Measurements from ENCODE around the gene BORCS5. TPM values are rescaled to one million over a fixed set of nuclear protein-coding genes. Genes with fewer than 3 reads are reported as not detected.

Gene BORCS5
- total RNA-seq, 1 donor from 2014 or later, result 4.0 TPM

DNA sequence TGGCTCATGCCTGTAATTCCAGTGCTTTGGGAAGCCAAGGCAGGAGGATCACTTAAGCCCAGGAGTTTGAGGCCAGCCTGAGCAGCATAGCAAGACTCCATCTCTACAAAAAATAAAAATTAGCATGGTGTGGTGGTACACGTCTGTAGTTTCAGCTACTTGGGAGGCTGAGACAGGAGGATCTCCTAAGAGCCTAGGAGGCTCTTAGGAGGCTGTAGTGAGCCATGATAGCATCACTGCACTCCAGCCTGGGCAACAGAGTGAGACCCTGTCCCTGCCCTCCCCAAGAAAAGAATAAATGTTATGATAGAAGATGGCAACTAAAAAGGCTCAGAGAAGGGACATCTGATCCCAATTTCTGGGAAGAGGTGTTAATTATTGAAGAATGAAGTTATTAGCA is 3.6 kb upstream of the BORCS5 start:
- no peak for DNase-seq (ENCODE audit: low read depth in 2 of 2)

DNA sequence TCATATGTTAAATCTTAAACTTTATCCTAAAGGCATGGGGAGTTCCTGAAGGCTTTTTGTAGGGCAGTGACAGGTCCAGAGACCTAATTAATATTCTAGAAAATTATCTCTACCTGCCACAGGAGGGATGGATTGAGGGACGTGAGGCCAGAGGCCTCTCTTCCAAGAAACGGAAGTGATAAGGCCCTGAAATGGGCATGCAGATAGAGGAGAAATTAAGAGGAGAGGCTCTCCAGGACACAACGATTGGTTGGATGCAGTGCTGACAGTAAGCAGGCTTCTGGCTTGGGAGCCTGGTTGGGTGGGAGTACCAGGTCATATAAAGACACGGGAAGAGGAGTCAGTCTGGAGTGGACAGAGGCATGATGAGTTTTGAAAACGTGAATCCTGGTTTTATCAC is 3.1 kb upstream of the BORCS5 start:
- no peak for DNase-seq (ENCODE audit: low read depth in 2 of 2)

DNA sequence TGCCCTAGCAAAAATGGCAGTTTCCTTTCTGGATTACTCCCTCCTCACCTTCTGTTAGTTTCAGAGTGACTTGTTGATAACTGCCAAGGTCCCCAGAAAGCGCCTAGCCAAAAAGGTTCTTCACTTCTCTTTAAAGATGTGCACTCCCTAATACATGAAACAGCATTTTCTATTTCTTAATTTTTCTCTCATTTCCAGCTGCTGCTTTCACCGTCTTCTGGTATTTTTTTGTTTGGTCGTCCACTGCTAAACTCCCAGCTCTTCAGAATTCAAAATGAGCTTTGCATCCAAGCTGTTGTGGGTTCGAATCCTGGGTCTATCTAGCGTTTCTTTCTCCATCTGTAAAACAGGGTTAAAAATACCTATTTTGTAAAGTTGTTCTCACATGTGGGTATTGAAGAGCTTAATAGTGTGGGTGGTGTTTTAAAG is 397 bp upstream of the BORCS5 start:
- no peak for DNase-seq (ENCODE audit: low read depth in 2 of 2)

DNA sequence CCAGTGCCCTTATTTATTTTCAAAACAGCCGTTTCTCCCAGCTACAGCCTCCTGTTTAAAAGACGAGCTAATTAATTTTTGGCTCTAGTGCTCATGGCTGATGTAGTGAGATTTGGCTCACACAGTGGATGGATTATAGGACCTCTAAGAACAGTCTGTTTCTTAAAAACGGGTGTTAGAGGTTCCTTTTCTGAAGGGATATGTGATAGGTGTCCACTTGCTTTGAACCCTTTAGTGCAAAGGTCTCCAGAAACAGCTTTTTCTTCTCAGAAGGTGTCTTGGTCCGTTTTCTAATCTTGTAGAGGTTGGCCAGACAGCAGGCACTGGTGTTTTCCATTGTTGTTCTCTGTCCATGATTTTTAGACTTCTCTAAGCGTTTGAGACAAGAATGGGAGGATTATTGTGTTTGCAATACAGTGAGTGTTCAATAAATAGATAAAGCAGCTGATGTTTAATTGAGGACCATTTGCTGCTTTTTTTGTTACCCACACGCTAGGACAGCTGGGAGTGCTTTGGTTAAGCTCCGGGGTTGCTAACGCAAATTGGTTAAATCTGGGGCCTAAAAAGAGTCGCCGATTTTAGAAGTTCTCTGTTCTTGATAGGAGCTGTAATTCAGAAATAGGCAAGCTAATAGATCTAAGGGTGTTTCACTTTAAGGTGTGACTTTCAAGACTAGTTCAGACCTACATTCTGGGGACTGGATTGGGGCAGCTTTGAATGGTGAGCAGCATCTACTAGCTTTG is 1.0 kb downstream of the BORCS5 start:
- DNase-seq (ENCODE audit: low read depth in 2 of 2), result peak in 1 of 2 donors; percentile 17

DNA sequence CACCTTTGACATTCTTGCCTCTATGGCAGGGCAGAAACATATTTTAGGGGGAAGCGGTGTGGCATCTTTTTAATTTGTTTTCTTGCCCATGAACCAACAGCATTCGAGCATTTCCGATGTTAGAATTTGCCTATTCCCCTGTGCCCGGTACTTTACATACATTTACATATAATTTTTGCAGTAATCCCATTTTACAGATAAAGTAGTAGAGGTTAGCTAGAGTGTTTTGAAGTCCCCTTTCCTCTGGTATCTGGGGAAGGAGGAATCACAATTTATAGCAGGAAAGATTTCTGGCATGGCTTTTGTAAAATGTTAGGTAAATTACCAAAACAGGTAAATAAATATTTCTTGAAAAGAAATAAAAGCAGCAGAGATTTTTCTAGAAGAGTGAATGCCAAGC is 1.6 kb downstream of the BORCS5 start:
- DNase-seq (ENCODE audit: low read depth in 2 of 2), result no peak

DNA sequence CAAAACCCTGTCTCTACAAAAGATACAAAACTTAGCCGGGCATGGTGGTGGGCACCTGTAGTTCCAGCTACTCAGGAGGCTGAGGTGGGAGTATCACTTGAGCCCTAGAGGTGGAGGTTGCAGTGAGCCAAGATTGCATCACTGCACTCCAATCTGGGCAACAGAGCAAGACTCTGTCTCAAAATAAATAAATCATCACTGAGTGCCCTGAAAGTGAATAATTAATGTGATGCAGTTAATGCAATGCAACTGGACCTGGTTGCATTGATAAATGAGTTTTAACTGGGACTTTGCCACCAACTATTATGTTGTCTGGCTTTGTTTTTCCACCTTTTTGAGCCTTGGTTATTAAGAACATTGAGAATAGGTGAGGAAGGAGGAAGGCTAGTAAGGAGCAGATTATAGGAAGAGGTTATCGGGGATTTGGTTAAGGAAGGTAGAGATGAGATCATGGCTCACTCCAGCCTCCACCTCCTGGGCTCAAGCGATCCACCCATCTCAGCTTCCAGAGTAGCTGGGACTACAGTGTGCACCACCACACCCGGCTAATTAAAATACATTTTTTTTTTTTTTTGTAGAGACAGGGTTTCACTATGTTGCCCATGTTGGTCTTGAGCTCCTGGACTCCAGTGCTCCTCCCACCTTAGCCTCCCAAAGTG is 8.0 kb downstream of the BORCS5 start:
- DNase-seq (ENCODE audit: low read depth in 2 of 2), result no peak

DNA sequence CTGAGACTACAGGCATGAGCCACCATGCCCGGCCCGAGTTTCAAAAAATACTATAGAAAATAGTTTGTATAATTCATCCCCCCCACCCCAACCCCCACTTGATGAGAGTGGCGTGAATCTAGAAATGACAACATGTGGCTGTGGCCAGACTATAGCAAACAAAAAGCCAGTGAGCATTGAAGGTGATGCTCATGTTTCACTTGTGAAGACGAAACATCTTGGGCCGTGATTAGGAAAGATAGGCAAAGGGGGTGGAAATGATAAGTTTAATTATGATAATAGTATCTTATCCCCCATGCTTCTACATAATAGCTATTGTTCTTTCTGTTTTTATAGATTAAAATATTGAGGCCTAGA is 8.5 kb downstream of the BORCS5 start:
- no peak for DNase-seq (ENCODE audit: low read depth in 2 of 2)

DNA sequence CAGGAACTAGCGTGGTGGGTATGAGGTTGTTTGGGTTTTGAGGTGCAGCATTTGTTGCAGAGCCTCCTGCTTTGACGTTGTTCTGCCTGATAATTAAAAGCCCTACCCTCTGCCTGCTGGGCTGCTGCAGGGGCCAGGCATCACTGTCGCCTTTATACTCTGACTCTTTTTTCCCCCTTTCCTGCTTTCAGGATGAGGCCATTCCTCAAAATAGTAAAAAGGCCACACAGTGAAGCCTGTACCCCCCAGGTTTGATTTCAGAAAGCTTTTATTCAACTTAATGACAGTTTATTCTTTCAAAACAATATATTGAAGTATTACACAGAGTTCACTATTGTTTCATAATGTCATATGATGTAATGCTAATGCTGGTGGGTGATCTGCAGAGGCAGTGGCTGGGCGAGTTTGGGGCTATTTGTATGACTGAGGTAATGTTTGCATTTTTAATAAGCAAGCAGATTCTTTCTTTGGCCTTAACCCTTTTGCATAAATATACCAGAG is 9.1 kb downstream of the BORCS5 start:
- DNase-seq (ENCODE audit: low read depth in 2 of 2), result no peak

DNA sequence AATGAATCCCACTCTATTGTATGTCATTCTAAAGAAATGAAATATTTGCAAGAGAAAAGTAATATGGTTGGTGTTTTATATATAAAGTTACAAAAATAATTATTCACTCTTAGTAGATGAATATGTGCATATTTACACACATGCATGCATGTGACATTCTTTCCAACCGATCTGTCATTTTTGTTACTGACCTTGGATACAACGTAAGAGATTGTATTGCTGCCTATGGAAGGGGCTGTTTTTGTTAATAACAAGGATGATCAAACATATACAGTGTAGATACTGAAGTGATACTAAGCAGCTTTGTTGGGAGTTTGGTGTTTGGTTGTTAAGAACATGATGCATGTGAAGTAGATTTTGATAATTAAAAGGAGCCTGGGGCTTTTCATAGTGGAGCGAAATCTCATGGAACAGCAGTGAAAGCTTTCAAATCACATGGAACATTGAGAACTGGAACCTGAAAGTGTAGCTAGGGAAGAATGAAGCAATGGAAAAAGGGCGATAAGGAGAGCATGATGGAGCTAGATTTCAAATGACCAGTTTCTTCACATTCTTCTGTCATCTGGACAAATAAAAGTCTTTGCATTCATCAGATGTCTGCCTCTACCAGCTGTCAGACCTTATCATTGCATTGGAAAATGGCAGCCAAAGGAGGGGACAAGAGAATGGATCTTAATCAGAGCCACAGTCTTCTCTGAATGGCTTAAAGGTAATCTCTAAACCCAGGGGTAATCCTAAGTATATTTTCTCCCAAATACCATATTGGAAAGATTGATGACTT is 10.0 kb downstream of the BORCS5 start:
- DNase-seq (ENCODE audit: low read depth in 2 of 2), result no peak

DNA sequence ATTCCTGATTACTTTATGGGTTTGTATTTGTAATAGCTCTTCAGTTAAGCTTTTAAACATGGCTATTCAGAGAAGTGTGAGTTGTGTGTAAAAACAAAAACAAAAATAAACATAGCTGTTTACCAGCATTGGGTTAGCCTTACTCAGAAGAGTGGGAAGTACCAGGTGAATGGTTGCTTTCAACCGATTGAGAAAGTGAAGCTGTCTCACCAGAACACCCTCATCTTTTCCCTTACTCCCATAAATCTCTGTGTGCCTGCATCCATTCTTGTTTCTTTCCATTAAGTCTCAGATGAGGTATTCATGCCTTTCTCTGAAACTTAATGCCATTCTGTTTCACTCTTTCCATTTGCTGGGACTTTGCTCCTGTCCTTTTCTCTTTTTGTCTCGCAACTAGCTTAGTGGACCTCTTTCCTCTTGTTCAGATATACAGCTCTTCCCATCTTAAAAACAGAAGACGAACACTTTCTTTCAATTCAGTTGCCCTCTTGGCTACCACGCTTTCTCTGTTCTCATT is 10.7 kb downstream of the BORCS5 start:
- no peak for DNase-seq (ENCODE audit: low read depth in 2 of 2)

DNA sequence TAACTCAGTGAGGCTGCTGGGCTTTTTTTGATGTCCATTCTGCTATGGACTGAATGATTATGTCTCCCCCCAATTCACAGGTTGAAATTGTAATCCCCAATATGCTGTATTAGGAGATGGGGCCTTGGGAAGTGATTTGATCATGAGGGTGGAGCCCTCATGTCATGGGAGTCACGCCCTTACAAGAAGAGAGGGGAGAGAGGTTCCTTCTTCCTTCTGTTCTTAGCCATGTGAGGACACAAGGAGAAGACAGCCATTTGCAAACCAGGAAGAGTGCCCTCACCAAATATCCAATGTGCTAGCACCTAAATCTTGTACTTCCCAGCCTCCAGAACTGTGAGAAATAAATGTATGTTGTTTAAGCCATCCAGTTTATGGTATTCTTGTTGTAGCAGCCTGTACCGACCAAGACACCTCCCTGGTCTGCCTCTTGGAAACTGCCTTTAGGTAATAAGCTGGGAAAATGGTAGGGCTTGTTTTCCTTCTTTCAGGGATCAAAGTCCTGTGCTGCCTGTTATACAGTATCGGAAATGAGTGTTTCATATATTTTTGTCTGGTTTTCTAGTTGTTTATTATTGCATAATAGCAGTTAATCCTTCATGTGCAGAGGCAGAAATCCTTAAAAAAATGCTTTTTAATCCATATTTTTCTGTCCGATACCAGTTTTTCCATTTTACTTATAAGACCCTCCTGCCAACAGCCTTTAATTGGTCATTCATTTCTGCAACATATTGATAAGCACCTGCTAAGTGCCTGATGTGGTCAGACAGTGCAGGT is 16.3 kb downstream of the BORCS5 start:
- no peak for DNase-seq (ENCODE audit: low read depth in 2 of 2)

DNA sequence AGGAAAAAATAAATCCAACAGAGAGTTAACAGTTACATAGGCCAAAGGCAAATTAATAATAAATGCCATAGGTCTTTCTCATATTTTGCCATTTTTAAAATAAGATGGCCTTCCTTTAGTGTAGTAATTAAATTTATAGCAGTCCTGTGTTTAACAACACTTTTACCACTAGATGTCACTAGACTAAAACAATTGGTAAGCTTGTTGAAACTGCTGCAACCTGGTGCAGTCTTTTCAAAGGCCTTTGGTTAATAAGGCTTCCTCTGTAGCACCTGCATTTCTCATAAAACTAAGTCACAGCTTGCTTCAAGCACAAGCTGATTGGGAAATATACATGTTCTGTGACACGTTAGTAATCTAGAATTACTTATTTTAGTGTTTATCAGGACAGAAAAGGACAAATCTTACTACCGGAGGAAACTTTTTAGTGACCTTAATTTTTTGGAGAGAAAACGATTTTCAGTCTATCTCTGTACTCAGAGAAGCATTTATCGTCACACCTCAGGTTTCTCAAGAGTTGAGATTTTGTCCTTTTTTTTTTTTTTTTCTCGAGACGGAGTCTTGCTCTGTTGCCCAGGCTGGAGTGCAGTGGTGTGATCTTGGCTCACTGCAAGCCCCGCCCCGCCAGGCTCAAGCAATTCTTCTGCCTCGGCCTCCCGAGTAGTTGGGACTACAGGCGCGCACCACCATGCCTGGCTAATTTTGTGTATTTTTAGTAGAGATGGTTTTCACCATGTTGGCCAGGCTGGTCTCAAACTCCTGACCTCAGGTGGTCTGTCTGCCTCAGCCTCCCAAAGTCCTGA is 20.0 kb downstream of the BORCS5 start:
- DNase-seq (ENCODE audit: low read depth in 2 of 2), result peak; percentile 86 to 89

DNA sequence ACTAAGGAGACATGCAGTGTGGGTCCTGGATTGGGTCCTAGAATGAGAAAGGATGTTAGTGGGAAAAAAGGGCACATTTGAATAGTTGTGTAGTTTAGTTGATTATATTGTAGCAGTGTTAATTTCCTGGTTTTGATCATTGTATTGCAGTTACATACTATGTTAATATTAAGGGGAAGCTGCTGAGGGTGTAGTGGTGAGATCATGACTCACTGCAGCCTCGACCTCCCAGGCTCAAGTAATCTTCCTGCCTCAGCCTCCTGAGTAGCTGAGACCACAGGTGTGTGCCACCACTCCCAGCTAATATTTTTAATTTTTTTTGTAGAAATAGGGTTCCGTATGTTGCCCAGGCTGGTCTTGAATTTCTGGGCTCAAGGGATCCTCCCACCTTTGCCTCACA is 21.7 kb downstream of the BORCS5 start:
- DNase-seq (ENCODE audit: low read depth in 2 of 2), result no peak

DNA sequence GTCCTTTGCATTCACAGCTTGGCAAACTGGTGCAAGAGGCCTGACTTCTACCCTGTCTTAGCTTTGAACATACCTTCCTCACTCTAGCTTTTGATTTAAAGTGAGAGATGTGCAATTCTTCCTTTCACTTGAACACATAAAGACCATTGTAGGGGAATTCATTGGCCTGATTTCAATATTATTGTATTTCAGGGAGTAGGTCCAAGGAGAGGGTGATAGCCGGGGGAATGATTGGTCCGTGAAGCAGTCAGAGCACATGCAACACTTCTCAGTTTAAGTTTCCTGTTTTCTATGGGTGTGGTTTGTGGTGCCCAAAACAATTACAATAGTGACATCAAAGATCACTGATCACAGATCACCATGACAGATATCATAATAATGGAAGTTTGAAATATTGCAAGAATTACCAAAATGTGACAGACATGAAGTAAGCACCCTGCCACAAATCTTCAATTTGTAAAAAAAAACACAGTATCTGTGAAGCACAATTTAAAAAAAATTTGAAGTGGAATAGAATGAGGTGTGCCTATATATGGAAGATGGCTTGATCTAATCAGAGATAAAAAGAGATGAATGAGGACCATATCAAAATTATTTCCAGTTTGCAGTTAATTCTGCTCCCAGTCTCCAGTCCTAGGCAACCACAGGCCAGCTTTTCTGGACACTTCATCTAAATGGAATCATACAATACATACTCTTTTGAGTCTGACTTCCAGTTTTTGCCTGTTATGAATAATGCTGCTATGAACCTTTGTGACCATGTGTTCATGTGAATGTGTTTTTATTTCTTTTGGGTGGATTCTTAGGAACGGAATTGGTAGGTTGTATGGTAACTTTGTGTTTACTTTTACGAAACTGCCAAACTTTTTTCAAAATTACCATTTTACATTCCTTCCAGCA is 23.2 kb downstream of the BORCS5 start:
- DNase-seq (ENCODE audit: low read depth in 2 of 2), result no peak

DNA sequence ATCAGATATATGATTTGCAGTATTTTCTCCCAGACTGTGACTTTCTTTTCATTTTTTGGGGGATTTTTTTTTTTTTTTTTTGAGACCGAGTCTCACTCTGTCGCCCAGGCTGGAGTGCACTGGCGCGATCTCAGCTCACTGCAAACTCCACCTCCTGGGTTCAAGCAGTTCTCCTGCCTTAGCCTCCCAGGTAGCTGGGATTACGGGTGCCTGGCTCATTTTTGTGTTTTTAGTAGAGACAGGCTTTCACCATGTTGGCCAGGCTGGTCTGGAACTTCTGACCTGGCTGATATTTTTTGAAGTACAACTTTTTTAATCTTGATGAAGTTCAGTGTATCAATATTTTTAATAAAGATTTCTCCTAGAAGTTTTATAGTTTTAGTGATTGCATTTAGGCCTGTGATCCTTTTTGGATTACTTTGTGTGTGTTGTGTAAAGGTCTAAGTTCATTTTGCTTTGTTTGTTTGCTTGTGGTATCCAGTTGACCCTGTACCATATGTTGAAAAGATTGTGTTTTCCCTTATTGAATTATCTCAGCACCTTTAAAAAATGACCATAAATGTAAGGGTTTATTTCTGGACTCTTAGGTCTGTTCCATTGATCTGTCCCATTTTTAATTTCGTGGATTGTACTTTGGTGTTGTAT is 24.2 kb downstream of the BORCS5 start:
- DNase-seq (ENCODE audit: low read depth in 2 of 2), result no peak

DNA sequence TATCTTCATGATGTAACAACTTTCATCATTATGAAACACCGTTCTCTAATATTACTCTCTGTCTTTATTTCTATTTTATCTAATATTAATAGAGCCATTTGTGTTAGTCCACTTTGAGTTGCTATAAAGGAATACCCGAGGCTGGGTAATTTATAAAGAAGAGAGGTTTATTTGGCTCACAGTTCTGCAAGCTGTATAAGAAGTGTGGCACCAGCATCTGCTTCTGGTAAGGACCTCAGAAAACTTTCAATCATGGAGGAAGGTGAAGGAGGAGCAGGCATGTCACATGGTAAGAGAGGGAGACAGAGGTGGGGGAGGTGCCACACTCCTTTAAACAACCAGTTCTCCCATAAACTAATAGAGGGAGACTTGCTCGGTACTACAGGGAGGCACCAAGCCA is 25.1 kb downstream of the BORCS5 start:
- no peak for DNase-seq (ENCODE audit: low read depth in 2 of 2)

DNA sequence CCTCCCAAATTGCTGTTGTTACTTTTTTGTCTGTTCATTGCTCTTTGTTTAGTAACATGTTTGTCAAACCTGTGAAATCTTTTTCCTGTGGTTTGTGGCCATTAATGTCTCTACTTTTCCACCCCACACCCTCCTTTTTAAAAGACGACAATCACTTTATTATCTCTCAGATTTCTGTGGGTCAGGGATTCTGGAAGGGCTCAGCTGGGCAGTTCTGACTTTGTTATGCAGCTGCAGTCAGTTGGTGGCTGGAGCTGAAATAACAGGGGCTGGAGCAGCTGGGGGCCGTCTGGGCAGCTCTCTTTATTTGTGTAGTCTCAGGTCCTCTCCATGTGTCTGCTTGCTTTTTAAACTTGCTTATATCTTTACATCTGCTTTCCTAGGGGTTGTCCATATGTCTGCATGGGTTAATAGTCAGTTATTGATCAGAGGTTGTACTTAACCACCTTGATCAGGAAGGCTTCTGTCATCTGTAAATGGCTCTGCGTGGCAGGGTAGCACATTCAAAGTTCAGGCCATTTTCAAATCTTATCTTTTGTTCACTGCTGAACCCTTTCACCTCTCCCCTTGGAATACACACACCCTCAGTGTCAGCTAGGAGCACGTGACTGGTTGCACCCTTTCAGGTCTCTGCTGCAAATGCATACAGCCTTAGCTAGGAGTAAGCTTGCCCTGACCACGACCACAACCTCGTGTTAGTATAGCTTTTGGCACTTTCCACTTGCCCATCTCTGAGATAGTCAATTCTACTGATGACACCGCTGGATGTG is 27.9 kb downstream of the BORCS5 start:
- peak in 1 of 2 donors; percentile 41 for DNase-seq (ENCODE audit: low read depth in 2 of 2)

DNA sequence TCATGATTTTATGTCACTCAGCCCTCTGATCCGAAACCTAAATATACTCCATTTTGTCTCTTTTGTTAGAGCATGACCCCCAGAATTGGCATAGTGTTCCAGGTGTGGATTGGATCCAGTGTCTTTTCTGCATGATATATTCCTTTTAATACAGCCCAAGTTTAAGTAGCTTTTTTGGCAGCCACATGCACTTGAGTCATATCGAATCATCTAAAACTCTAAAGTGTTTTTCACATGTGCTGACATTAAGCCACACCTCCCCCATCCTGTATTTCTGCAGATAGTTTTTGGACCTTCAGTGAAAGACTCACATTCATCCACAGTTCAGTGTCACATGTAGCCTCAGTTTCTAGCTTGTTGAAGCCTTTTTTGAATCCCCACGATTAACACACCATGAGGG is 30.6 kb downstream of the BORCS5 start:
- peak in 1 of 2 donors; percentile 53 for DNase-seq (ENCODE audit: low read depth in 2 of 2)

All from lung microvascular endothelial cell (primary cell).